RKO (cell line): Measurements from ENCODE around the gene USP38.
"Not testable (repeated sequence)": the region's sequence is repeated elsewhere in the genome, so short reads cannot be mapped to it uniquely, and the experiment has no call there.

ENCODE experiments used
- DNase-seq: peaks from one replicate; pipeline ENCODE4 v3.0.0-alpha.2; 2016; ENCODE audit warnings: low spot score

Gene USP38

GRCh38 chr4:143262838-143263237, 78.1 kb downstream of the USP38 start:
- no peak for DNase-seq

GRCh38 chr4:143267690-143268089, 83.0 kb downstream of the USP38 start:
- DNase-seq, result not testable (repeated sequence)

DNA sequence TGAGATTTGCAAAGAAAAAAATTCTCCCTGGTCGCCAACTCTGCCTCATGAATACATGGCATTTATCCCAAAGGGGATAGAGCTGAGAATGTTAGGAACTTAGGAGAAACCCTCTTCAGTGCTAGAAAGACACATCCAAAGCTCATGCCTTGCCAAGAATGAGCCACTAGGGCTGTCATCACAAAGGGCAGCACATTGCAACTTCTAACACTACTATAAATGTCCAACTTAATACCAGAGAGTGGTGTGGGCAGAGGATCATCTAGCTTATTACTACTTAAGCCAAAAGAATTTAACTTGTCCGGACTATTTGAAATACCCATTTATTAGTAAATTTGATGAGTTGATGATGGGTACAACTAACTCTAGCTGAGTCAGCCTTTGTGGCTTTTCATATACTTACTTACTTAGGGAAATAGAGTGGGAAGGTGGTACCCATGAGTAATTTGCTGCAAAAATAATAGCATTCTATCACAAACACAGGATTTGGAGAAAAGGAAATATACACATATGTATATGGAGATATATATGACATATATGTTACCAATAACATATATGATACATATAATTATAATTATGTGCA, 85.6 kb downstream of the USP38 start:
- DNase-seq, result no peak
